Measurements from ENCODE around the gene THOP1.
"Not testable (repeated sequence)": the region's sequence is repeated elsewhere in the genome, so short reads cannot be mapped to it uniquely, and the experiment has no call there.

THOP1 gene

GRCh38 chr19:2805261-2805900 lies 20.1 kb downstream of the THOP1 start:
- DNase-seq: no peak

DNA sequence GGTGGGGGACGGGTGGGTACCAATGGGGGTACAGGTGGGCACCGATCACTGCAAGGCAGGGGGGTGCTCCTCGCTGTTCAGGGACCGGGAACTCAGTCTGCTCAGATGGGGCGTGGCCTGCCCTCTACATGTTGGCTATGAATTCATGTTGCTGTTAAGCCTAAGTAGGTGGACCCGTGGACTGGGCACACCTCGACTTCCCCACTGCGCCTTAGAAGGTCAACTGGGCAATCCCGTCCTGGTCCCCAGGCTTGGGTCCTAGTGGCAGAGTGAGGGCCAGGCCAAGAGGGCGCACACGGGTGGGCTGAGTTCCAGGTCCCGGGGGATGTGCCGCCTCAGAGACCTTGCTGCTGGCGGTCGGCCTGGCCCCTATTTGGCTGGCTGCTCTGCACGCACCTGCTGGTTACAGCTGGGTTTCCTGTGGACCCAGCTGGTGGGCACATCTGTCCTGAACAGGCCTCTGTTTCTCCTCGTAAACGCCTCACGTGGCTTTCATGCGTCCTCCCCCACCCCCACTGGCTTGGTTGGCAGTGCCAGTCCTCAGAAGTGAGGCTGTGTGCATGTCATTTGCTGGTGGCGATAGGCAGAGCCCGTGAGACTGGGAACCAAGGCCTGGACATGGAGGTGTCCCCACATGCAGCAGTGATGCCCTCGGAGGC lies 20.8 kb downstream of the THOP1 start:
- no peak for DNase-seq

DNA sequence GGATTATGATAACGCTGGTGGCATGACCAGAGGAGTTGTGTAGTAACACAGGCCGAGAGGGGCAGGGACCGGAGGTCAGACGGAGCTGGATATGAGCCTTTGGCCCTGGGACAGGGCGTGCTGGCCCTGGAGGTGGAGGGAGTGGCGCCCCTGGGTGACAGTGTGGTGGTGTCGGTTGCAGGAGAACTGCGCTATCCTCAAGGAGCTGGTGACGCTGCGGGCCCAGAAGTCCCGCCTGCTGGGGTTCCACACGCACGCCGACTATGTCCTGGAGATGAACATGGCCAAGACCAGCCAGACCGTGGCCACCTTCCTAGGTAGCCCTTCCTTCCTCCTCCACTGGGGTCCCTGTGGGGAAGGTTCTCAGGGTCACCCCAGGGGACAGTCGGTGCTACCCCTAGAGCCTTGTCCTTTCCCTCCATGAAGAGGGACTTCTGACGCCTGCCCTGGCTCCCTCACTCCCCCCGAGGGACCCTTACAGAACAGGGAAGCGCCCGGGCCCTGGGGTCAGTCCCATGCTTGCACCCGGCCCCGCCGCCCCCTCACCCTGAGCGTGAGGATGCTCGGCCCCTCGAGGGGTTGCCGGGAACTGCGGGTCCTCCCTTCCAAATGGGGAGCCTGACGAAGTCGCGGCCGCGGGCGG lies 21.6 kb downstream of the THOP1 start:
- no peak for DNase-seq

- no peak for DNase-seq
Observed at GRCh38 chr19:2807379-2808128, 22.3 kb downstream of the THOP1 start.

DNA sequence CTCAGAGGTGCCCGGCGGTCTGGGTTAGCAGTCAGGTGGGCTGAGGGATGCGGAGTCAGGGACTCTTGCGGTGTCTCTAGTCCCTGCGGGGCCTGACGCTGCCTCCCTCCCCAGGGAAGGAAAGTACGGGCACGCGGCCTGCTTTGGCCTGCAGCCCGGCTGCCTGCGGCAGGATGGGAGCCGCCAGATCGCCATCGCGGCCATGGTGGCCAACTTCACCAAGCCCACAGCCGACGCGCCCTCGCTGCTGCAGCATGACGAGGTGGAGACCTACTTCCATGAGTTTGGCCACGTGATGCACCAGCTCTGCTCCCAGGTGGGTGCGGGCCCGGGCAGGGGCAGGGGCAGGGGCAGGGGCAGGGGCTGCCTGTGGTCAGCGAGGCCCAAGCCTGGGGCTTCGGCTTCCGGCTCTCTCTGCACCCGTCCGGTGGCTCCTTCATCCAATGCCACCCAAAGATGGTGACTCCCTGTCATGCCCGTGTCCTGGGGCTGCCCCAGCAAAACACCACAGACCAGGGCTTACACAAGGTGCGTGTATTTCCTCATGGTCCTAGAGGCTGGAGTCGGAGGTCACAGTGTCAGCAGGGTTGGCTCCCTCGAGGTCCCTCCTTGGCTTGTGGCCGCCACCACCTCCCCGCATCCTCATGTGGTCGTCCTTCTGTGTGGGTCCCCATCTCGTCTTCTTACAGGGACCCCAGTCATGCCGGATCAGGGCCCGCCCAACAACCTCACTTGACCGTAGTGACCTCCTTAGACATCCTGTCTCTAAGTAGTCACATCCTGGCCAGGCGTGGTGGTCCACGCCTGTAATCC lies 23.0 kb downstream of the THOP1 start:
- no peak for DNase-seq

DNA sequence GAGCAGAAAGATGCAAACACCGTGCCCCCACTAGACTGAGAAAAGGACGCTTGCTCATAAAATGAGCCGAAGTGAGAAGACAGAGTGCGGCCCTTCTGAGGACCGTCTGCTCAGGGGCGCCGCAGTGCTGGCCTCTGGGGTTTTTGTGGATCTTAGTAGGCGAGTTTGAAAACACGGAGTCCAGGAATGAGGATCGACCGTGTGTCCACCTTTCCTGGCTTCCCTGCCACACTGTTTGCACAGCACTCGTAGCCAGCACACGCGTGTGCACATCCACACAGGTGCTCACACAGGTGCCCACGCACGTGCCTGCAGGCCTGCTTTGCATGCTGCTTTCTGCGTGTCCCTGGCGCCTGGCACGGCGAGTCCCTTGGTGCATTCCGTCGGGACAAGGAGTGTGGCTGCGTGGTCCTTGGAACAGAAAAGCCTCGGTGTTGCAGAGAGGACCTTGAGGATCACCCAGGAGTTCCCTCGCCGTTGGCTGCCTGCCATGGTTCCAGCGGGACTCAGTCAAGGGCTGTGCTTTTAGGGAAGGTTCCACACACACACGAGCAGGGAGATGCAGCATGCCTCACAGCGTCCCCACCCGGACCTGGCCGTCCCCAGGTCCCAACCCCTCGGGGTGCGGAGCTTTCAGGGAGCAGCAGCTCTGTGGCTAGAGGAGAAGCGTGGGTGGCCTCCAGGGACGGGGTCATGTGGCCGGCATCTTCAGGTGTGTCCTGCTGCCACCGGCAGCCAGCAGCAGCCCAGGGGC lies 24.3 kb downstream of the THOP1 start:
- no peak for DNase-seq

GRCh38 chr19:2810141-2811091 lies 25.1 kb downstream of the THOP1 start:
- no peak for DNase-seq

GRCh38 chr19:2811221-2811722 lies 26.0 kb downstream of the THOP1 start:
- DNase-seq: no peak

DNA sequence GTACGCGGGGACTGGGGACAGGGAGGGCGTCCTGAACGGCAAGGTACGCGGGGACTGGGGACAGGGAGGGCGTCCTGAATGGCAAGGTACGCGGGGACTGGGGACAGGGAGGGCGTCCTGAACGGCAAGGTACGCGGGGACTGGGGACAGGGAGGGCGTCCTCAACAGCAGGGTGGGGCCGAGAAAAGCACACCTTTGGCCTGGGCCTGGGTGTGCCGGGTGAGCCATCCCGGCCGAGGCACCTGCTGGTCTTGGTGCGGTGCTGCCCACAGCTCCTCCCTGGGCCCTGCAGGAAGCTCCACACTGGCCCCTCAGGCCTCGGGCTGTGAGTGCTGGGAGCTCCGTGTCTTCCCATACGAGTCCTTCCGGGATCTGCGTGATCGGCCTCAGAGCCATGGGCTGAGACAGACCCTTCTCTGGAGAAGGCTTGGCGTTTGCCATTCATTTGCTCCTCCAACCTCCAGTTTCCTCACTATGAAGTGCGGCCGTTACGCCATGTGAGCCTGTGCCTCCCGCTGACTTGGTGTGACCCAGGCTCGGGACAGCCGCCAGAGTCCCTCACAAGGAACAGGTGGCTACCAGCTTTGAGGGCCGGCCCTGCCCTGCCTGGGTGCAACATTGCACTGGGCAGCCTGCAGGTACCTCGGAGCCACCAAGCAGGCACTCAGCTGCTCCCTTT lies 26.6 kb downstream of the THOP1 start:
- DNase-seq: no peak

GRCh38 chr19:2812414-2813234 lies 27.3 kb downstream of the THOP1 start:
- DNase-seq: no peak

DNA sequence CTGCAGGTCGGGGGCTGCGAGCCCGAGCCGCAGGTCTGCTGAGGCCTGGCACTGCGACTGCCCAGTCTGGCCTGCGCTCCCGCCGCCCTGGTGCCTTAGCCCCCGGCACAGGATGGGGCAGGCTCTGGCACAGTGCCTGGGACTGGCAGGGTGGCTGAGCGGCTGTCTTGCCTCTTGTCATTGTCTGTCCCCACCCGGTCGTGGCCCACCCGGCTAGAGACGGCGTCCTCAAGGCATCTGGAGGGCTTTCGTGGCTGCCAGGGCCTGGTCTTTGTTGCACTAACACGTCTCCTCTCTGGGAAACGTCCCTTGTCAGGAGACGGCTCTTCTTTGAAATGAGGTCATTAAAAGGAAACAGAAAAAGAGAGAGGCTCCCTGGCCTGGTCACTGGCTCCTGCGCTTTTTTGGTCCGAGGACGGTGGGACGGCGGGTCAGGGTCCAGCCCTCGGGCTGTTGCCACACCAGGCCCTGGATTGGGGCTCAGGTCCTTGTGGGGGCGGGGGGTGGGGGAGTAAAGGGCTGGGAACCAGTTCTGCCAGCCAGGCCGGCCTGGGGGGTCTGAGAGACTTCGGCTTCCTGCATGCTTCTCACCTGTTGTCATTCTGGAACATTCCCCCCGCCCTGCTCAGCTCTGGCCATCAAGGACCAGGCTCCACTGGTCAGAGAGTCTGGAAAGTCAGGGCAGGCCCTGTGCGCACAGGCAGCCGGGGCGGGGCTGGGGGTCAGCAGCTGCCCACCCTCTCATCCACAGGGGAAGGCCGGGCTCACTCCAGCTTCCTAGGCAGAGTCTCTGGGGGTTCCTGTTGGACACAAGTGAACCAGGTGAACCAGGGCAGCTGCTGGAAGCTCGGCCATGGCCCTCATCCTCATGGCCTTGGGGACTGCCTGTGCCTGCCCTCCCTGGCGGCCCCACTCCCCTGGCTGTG lies 28.2 kb downstream of the THOP1 start:
- no peak for DNase-seq

- DNase-seq: no peak
Observed at GRCh38 chr19:2814426-2814825, 29.1 kb downstream of the THOP1 start.

DNA sequence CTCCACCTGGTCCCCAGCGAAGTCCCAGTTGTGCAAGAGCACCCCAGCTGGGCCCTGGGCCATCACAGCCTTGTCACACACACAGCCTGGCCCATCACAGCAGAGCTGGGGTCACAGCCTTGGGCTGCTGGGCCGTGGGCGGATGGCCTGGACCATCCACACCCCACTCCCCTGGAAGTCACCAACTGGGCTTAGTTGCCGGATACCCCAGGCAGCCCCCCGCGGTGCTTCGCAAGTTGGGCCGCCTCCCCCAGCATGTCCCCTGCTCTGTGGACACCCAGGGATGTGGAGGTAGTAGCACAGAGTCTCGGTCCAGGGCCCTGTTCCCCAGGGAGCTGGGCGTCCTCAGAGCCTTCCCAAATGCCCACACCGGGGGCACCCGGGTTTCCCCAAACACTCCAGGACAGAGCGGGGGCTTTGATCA lies 29.9 kb downstream of the THOP1 start:
- DNase-seq: no peak

DNA sequence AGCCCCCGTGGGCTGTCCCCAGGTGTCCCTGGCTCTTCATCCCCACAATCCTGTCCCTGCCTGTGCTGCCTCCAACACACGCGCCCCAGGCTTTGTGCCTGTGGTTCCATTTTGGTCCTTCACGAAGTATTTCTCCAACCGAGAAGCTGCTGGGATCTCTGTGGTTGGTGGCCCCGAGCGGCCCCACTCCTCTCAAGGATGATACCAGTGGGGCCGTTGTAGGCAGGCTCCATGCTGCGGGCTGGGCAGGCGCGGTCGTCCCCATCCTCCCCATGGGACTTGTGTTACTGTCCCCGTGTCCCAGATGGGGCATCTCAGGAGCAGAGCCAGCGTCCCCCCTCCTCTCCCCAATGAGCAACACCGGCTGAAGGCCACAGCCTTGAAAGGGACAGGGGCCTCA lies 30.6 kb downstream of the THOP1 start:
- no peak for DNase-seq

DNA sequence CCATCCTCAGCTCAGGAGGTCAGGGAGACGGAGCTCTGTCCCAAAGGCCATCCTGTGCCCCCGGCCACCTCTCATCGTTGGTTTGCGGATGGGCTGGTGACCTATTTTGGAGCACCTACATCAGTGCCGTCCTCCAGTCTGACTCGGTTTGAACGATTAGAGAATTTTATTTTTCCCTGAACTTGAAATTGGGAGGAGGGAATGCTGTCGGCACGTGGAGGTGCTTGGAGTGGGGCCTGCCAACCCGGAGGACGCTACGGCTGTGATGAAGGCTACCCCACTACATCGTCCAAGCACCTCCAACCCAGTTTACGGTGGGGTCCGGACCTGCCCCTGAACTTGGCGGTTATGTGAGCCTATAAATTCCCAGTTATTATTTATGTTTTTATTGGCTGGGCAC lies 31.3 kb downstream of the THOP1 start:
- no peak for DNase-seq

DNA sequence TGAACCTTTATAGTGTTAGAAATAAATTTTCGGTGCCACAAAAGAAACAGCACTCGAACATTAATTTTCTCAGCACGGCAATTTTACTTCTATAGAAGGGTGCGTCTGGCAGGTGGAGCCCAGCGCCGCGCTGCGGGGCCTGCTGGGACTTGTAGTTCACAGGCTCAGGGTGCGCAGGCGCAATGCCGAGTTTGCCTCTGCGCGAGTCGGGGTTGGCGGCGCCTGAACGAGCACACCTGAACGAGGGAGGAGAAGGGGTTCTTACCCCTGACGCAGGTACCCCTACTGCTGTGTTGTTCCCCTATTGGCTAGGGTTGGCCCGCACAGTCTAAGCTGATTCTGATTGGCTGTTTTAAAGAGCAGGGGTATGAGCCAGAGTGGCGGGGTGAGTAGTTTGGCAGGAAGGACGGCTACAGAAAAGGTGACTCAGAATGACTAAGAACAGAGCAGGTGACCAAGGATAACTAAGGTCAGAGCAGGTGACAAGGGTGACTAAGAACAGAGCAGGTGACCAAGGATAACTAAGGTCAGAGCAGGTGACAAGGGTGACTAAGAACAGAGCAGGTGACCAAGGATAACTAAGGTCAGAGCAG lies 32.0 kb downstream of the THOP1 start:
- not testable (repeated sequence) for DNase-seq

- DNase-seq: peak; percentile 96 to 97
Observed at GRCh38 chr19:2819540-2820111, 34.3 kb downstream of the THOP1 start, which contains the start of gene ZNF554. Gene ZNF554, plus strand, starts transcription at chr19:2819868. Its CDS starts 204 bp downstream, at chr19:2820072.
